GM18873 (cell line): ENCODE results near the gene MAZ.
"Not testable (repeated sequence)": the region's sequence is repeated elsewhere in the genome, so short reads cannot be mapped to it uniquely, and the experiment has no call there.

Source experiments
- ATAC-seq: cut with Tn5 transposase; IDR thresholded peaks from one replicate; pipeline ENCODE4 v1.9.1; 2021; ENCODE audit warnings: mild to moderate bottlenecking, moderate library complexity, moderate number of reproducible peaks; ENCODE audit not compliant: unreplicated experiment, low FRiP score

MAZ gene

DNA sequence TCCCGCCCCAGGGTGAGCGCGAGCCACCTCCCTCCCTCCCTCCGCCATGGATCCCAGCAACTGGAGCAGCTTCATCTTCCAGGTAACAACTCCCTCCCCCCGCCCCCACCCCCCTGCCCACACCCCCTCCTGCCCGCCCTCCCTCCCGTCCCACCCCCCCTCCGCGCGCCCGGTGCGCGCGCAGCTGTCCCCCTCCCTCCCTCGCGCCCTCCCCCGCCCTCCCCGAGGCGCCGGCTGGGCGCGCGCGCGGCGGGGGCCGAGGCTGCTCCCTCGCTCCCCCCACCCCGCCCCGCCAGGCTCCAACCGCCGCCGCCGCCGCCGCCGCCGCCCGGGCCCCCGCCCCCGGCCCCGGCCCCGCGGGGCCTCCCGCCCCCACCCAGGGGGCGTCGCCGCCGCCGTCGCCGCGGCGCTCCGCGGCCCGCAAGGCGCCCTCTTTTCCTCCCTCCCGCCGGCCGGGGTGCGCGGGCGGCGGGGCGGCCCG lies at the start of gene MAZ:
Gene MAZ (plus strand): TSS at position 431 of the 481 bp plus-strand sequence. CDS start 173 bp downstream, outside the sequence.
- no peak for ATAC-seq

- no peak for ATAC-seq
Observed at GRCh38 chr16:29756654-29757053, 49.7 kb upstream of the MAZ start.

GRCh38 chr16:29757086-29757485 lies 49.2 kb upstream of the MAZ start:
- ATAC-seq, result not testable (repeated sequence)

GRCh38 chr16:29757950-29758466 lies 48.3 kb upstream of the MAZ start:
- no peak for ATAC-seq

DNA sequence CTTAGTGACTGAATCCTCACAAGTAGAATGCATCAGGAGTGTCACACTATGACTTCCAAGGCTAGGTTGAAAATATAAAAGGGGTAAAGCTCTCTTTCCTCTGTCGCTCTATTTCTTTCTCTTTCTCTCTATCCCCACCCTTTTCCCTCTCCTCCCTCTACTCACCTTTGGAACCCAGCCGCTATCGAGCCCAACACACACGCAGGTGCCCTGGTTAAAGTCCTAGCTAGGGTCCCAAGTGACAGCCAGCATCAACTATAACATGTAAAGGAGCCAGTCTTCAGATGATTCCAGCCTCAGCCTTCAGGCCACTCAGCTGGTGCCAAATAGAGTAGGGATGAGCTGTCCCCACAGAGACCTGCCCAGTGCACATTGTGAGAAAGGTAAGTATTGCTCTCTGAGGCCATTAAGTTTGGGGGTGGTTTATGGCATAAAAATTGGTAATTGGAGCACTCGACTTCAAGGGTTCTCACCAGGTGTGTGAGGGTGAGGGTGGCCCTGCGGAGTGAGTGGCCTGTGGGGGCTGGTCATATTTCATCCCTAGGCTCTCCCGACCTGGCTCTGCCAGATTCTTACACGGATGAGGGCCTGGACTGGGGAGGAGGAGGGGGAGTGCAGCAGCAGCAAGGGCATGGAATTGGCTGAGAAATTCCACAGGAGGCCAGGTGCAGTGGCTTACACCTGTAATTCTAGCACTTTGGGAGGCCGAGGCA lies 45.6 kb upstream of the MAZ start:
- no peak for ATAC-seq

GRCh38 chr16:29761280-29761651 lies 45.1 kb upstream of the MAZ start:
- ATAC-seq, result not testable (repeated sequence)

GRCh38 chr16:29761882-29762281 lies 44.4 kb upstream of the MAZ start:
- ATAC-seq, result no peak

DNA sequence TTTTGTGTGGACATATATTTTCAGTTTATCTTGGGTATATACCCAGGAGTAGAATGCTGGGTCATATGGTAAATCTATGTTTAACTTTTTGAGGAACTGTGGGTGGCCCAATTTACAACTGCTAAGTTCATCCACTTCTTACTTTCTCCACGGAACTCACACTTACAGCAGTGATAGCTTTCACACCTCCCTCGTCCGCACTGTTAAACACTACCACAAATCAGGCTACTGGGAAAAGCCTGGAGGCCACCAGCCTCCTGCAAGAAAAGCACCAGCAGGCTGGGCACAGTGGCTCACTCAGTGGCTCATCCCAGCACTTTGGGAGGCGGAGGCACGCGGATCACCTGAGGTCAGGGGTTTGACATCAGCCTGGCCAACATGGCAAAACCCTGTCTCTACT lies 43.0 kb upstream of the MAZ start:
- ATAC-seq, result no peak

DNA sequence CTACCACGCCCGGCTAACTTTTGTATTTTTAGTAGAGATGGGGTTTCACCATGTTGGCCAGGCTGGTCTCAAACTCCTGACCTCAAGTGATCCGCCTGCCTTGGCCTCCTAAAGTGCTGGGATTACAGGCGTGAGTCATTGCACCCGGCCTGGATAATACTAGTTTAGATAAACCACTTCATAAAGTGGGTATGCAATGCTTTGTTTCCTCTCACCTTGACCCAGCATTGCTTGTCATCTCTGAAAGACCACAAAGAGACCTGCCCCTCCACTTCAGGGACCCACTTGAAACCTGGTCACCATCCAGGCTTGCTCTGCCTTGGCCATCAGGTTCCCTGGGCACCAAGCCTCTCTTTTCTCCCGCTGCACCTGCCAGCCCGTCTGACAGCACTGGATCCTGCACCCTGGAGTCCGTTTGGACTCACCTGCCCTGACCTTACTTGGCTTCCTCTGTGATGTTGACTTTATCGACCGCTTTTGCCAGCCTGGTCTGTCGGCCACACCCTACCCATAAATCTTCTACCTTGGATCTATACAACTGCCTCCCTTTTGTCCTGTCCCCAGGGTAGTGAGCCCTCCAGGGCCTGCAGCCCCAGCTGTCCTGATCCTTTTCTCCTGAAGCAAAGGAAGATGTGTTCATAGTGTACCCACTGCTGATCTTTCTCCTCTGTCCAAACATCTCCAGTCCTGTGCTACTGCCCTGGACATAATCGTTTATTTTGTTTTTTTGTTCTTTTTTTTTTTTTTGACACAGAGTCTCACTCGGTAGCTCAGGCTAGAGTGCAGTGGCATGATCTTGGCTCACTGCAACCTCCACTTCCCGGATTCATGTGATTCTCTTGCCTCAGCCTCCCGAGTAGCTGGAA lies 40.9 kb upstream of the MAZ start:
- no peak for ATAC-seq

DNA sequence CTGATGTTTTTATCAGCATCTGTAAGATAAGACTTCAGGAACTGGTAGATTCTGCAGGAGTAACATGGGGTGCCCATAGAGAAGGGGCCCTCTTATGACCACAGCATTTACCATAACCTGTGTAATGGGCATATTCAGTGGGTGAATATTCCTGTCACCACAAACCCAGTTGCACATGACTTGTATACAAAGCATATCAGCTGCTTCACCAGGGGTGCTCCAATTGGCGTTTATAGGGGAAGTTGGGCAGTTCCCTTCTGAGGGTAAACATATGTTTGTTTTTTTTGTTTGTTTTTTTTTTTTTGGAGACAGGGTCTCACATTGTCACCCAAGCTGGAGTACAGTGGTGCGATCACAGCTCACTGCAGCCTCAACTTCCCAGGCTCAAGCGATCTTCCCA lies 39.8 kb upstream of the MAZ start:
- ATAC-seq, result no peak

GRCh38 chr16:29767062-29767461 lies 39.3 kb upstream of the MAZ start:
- ATAC-seq, result no peak

DNA sequence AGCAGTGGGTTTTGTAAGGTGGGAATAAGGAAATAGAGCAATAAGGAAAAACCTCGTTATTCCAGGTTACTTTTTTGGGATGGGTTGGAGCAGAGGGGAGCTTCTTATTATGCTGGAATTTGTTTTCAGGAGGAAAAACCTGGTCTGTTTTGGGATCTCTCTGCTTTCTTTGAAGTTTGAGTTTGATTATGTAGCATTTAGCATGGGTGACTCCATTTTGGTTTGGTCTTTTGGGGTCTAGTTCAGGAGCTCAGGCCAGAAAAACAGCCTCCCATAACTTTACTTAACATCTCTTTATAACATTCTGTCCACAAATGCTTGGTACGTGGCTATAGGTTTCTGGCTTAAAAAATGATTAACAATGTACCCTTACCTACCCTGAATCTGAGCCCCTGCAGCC lies 36.8 kb upstream of the MAZ start:
- no peak for ATAC-seq

- ATAC-seq, result no peak
Observed at GRCh38 chr16:29770250-29770929, 35.9 kb upstream of the MAZ start.

DNA sequence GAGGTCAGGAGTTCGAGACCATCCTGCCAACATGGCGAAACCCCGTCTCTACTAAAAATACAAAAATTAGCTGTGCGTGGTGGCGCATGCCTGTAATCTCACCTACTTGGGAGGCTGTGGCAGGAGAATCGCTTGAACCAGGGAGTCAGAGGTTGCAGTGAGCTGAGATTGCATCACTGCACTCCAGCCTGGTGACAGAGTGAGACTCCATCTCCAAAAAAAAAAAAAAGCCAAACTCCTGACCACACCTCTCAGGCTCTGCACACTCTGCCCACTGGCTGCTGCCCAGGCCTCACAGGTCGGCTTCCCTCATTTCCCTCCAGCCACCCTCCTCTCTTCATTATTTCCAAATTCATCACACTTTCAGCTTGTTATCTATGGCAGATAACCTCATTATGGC lies 34.0 kb upstream of the MAZ start:
- not testable (repeated sequence) for ATAC-seq

GRCh38 chr16:29774730-29775129 lies 31.6 kb upstream of the MAZ start:
- no peak for ATAC-seq

DNA sequence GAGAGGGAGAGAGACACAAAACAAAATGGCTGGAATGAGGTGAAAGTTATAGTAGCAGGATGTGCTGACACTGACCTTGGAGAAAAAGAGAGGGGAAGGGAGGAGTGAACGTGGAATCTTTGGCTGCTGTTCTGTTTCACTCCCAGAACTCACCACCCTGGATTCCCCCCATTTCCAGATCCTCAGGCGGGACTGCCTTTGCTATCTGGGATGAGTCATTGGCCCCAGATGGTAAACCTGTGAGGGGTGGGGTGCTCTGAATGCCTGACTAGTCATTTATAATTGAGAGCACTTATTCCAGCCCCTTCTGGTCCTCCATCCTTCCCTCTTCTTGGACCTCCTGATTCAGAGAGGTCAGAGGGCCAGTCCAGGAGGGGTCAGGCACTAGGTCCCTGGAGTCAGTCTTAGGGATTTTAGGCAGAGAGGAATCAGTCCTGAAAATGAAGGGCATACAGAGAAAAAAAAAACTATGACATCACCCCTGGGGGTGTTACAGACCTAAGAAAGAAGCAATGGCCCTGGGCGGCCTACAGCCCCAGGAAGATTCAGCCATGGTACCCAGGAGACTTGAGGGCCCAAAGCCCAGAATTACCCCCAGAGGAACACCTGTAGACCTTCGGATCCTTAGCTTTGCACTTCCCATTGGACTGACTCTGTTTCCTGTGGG lies 30.5 kb upstream of the MAZ start:
- no peak for ATAC-seq

DNA sequence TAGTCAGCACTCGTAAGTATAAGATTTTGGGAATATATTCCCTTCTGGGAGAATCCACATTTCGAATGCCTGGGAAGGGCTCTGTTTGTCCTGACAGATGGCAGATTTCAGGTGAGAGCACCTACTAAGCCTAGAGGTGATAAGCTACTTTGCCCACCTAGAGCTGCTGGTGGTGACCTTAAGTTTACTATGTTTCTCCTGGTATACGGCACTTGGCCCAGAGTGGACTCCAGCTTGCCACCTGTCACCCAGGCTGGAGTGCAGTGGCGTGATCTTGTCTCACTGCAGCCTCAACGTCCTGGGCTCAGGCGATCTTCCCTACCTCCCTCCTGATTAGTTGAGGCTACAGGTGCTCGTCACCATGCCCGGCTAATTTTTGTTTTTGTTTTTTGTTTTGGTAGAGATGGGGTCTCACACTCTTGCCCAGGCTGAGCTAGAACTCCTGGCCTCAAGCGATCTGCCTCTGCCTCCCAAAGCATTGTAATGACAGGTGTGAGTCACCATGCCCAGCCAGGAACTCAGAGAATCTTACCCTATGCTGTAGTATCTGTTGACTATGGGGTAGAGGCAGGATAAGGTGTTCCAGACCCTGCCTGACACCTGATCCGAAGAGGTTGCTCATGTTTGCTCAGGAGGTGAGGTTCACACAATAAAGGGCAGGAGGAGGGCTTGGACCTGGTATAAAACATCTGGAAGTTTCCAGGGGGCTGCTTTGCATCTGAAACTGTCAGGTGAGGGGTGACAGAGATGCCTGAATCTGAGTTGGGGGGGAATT lies 28.6 kb upstream of the MAZ start, which contains the start of gene ZG16:
Gene ZG16 (plus strand): TSS at position 681 of the 775 bp plus-strand sequence. CDS start 1,011 bp downstream, outside the sequence.
- ATAC-seq, result no peak

GRCh38 chr16:29779474-29779873 lies 26.9 kb upstream of the MAZ start:
- ATAC-seq, result no peak
